ENCODE results near the gene SUB1.
"Not testable (repeated sequence)": the region's sequence is repeated elsewhere in the genome, so short reads cannot be mapped to it uniquely, and the experiment has no call there.

Gene SUB1

GRCh38 chr5:32554181-32554780, 31.1 kb upstream of the SUB1 start:
- H3K4me3 Mint-ChIP-seq; DNase-seq (ENCODE audit: low spot score in 2 of 2); H3K27me3 Mint-ChIP-seq; H3K36me3 Mint-ChIP-seq; ATAC-seq (ENCODE audit: low read depth); H3K9me3 Mint-ChIP-seq: not testable (repeated sequence)
- Mint-ChIP-seq H3K27ac (peak overlapping the region; percentile 33), H3K4me1 (peaks cover 16% of the 10 kb centered on the region)

DNA sequence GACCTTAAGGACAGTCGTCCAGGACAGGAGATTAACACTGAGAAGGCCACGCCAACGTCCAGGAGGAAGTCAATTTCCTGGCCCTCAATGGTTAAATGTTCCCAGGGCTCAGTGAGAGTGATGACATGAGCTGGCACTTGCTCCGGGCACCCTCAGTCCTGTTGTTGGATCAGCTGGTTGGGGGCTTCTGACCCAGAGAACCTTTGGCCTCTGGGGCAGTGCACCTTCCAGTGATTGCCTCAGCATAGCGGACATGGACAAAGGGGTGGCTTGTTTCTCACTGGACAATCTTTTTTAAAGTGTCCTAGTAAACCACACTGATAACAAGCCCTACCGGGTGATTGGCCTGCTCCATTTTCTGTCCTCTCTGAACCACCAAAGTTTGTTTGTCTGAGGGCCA, 28.8 kb upstream of the SUB1 start:
- not testable (repeated sequence) for DNase-seq (ENCODE audit: low spot score in 2 of 2); H3K9me3 Mint-ChIP-seq; ATAC-seq (ENCODE audit: low read depth); H3K36me3 Mint-ChIP-seq; H3K4me3 Mint-ChIP-seq; H3K27ac Mint-ChIP-seq; H3K27me3 Mint-ChIP-seq
- H3K4me1 Mint-ChIP-seq, result peaks cover 14% of the 10 kb centered on the region

GRCh38 chr5:32559411-32559810, 25.9 kb upstream of the SUB1 start:
- Mint-ChIP-seq H3K36me3 (no peaks in the 10 kb centered on the region), H3K4me1 (peaks cover 6% of the 10 kb centered on the region), H3K4me3 (no peak overlapping the region), H3K9me3 (no peaks in the 10 kb centered on the region), H3K27ac (no peak overlapping the region), H3K27me3 (no peaks in the 10 kb centered on the region)
- ATAC-seq (ENCODE audit: low read depth), result no peak
- no peak for DNase-seq (ENCODE audit: low spot score in 2 of 2)

DNA sequence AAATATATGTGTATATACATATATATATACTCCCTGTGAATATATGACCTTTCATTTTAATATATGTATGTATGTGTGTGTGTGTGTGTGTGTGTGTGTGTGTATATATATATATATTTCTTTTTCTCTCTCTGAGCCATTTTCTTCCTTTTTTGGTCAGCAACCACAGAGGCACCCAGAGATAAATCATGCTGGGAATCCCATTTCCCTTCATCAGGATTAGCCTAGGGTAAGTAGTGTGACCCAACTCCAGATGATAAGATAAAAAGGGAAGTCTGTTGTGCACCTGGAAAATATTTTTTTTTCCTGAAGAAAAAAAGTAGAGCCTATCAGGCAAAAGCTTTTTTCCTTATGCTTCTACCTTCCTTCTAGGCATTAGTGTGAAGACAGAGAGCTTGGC, 25.4 kb upstream of the SUB1 start:
- H3K27ac Mint-ChIP-seq, result no peak overlapping the region
- ATAC-seq (ENCODE audit: low read depth), result no peak
- H3K4me1 Mint-ChIP-seq, result peaks cover 9% of the 10 kb centered on the region
- no peaks in the 10 kb centered on the region for H3K9me3 Mint-ChIP-seq
- no peaks in the 10 kb centered on the region for H3K36me3 Mint-ChIP-seq
- no peak for DNase-seq (ENCODE audit: low spot score in 2 of 2)
- H3K4me3 Mint-ChIP-seq, result no peak overlapping the region
- no peaks in the 10 kb centered on the region for H3K27me3 Mint-ChIP-seq

DNA sequence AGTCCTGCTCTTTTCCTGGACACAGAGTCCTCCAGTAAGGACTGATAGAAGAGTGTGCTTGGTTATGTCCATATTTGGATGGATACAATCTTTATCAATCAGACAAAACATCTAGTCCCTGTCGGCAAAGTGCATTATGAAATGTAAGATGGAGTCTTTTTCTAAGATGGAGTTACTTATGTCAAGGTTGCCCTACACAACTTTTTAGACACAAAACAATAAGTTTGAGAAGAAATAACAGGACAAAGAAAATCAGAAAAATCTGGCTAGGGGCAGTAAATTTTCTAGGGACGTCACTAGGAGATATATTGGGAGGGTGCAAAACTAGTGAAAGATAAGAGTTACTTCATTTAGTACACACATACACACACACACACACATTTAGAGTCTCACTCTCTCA, 23.3 kb upstream of the SUB1 start:
- no peaks in the 10 kb centered on the region for H3K27me3 Mint-ChIP-seq
- DNase-seq (ENCODE audit: low spot score in 2 of 2), result no peak
- H3K4me3 Mint-ChIP-seq, result no peak overlapping the region
- no peak for ATAC-seq (ENCODE audit: low read depth)
- H3K4me1 Mint-ChIP-seq, result peaks cover 11% of the 10 kb centered on the region
- peaks cover 1% of the 10 kb centered on the region for H3K9me3 Mint-ChIP-seq
- H3K27ac Mint-ChIP-seq, result no peak overlapping the region
- H3K36me3 Mint-ChIP-seq, result peaks cover 3% of the 10 kb centered on the region

- Mint-ChIP-seq H3K4me3 (no peak overlapping the region), H3K27me3 (no peaks in the 10 kb centered on the region)
Measured at GRCh38 chr5:32562843-32563242, 22.5 kb upstream of the SUB1 start.

DNA sequence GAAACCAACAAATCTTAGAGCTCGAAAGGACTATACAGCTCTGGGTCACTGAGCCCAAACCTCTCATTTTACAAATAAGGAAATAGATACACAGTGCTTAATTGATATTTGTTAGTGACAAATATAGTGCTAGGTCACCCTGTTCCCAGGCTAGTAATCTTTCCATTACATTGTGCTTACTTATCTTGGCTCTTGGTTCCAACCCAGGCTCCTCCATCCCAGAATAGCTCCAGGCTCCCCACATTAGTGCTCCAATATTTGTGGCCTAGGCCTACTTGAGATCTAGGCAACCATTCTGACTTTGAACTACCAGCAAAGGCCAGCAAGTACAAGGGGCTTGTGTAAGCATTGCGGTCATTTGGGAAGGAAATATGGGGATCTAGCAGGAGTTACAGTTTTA, 21.7 kb upstream of the SUB1 start:
- H3K27ac Mint-ChIP-seq, result no peak overlapping the region

More at GRCh38 chr5:32562843-32563242, 22.5 kb upstream of the SUB1 start:
- Mint-ChIP-seq H3K27ac (no peak overlapping the region), H3K4me1 (peaks cover 11% of the 10 kb centered on the region), H3K36me3 (peaks cover 3% of the 10 kb centered on the region), H3K9me3 (peaks cover 1% of the 10 kb centered on the region)
- ATAC-seq (ENCODE audit: low read depth), result no peak
- no peak for DNase-seq (ENCODE audit: low spot score in 2 of 2)

DNA sequence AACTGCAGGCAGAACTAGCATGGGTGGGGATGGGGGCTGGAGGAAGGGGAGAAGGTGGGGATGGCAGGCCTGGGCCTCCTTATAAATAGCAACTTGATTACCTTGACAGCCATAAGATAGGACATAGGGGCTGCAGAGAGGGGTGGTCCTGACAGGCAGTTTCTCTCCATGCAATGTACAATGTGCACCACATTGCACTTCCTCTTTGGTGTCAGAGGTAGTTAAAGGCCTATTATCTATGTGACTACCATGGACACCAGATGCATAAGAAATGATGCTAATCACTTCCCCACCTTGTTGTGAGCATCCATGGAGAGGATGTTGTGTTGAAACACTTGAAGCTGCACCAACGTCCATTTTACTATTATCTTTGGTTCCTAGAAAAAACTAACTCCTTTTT, 20.2 kb upstream of the SUB1 start:
- peaks cover 3% of the 10 kb centered on the region for H3K36me3 Mint-ChIP-seq
- H3K4me1 Mint-ChIP-seq, result peaks cover 11% of the 10 kb centered on the region
- ATAC-seq (ENCODE audit: low read depth) (no peak), DNase-seq (ENCODE audit: low spot score in 2 of 2) (no peak)
- peak overlapping the region; percentile 41 for H3K27ac Mint-ChIP-seq
- no peaks in the 10 kb centered on the region for H3K27me3 Mint-ChIP-seq
- H3K4me3 Mint-ChIP-seq, result no peak overlapping the region
- peaks cover 1% of the 10 kb centered on the region for H3K9me3 Mint-ChIP-seq

More for the DNA sequence above, 21.7 kb upstream of the SUB1 start:
- Mint-ChIP-seq H3K4me3 (no peak overlapping the region), H3K36me3 (peaks cover 3% of the 10 kb centered on the region), H3K4me1 (peaks cover 11% of the 10 kb centered on the region), H3K9me3 (peaks cover 1% of the 10 kb centered on the region), H3K27me3 (no peaks in the 10 kb centered on the region)
- DNase-seq (ENCODE audit: low spot score in 2 of 2) (no peak), ATAC-seq (ENCODE audit: low read depth) (no peak)

DNA sequence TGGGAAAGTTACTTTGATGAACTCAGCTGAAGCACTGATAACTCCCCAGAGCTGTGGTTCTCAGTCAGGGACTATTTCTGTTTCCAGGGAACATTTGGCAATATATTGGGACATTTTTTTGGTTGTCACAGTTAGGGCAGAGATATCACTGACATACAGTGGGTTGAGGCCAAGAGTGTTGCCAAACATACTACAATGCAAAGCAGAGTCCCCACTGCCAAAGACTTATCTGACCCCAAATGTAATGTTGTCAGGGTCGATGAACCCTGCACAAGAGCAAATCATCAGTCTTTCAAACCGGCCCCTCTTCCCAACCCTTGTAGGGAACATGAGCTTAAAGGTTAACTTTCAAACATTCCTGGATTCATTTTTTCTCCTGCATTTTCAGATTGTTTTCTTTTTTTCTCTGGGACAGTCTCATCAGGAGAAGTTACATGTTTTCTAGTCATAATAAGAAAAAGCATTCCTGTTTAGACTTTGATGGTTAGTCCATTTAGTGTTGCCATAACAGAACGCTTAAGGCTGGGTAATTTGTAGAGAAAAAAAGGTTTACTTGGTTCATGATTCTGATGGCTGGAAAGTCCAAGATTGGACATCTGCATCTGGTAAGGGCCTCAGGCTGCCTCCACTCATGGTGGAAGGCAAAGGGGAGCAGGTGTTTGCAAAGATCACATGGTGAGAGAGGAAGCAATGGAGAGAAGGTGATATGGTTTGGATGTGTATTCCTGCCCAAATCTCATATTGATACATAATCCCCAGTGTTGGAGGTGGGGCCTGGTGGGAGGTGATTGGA, 18.8 kb upstream of the SUB1 start:
- no peak overlapping the region for H3K27ac Mint-ChIP-seq

DNA sequence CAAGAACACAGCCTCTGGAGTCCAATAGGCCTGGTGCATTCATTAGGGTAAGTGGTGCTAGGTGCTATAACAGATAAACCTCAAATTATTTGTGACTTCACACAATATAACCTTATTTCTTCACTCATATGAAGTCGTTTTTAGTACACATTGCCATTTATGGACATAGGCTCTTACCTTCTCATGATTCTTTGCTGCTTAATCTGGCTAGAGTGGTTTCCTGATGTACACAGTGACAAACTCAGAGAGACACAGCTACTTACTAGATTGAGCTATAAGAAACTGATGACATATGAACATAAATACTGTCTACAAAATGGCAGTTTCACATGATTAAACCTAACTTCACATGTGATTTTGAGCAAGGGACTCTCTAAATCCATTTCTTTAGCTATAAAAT, 14.2 kb upstream of the SUB1 start:
- H3K9me3 Mint-ChIP-seq, result peaks cover 1% of the 10 kb centered on the region
- ATAC-seq (ENCODE audit: low read depth) (no peak), DNase-seq (ENCODE audit: low spot score in 2 of 2) (no peak)
- peaks cover 5% of the 10 kb centered on the region for H3K4me1 Mint-ChIP-seq
- no peak overlapping the region for H3K27ac Mint-ChIP-seq
- H3K4me3 Mint-ChIP-seq, result no peak overlapping the region
- peaks cover 1% of the 10 kb centered on the region for H3K36me3 Mint-ChIP-seq
- no peaks in the 10 kb centered on the region for H3K27me3 Mint-ChIP-seq

More for the DNA sequence above, 18.8 kb upstream of the SUB1 start:
- peaks cover 3% of the 10 kb centered on the region for H3K36me3 Mint-ChIP-seq
- no peak overlapping the region for H3K4me3 Mint-ChIP-seq
- H3K27me3 Mint-ChIP-seq, result no peaks in the 10 kb centered on the region
- peaks cover 11% of the 10 kb centered on the region for H3K4me1 Mint-ChIP-seq
- no peak for DNase-seq (ENCODE audit: low spot score in 2 of 2)
- no peak for ATAC-seq (ENCODE audit: low read depth)
- peaks cover 1% of the 10 kb centered on the region for H3K9me3 Mint-ChIP-seq

GRCh38 chr5:32572778-32573480, 12.4 kb upstream of the SUB1 start:
- Mint-ChIP-seq H3K27me3 (no peaks in the 10 kb centered on the region), H3K27ac (peak overlapping the region; percentile 67), H3K36me3 (no peaks in the 10 kb centered on the region)

GRCh38 chr5:32573481-32573854, 11.9 kb upstream of the SUB1 start:
- H3K9me3 Mint-ChIP-seq; ATAC-seq (ENCODE audit: low read depth); H3K36me3 Mint-ChIP-seq; H3K27me3 Mint-ChIP-seq; H3K4me1 Mint-ChIP-seq; DNase-seq (ENCODE audit: low spot score in 2 of 2): not testable (repeated sequence)
- Mint-ChIP-seq H3K27ac (peak overlapping the region; percentile 67), H3K4me3 (peak overlapping the region; percentile 64)

More at GRCh38 chr5:32572778-32573480, 12.4 kb upstream of the SUB1 start:
- DNase-seq (ENCODE audit: low spot score in 2 of 2), result no peak
- peak overlapping the region; percentile 64 for H3K4me3 Mint-ChIP-seq
- H3K4me1 Mint-ChIP-seq, result peaks cover 5% of the 10 kb centered on the region
- ATAC-seq (ENCODE audit: low read depth), result peak; percentile 89
- no peaks in the 10 kb centered on the region for H3K9me3 Mint-ChIP-seq

- Mint-ChIP-seq H3K4me1 (peaks cover 7% of the 10 kb centered on the region), H3K4me3 (no peak overlapping the region), H3K27ac (no peak overlapping the region), H3K9me3 (no peaks in the 10 kb centered on the region), H3K27me3 (no peaks in the 10 kb centered on the region), H3K36me3 (no peaks in the 10 kb centered on the region)
- DNase-seq (ENCODE audit: low spot score in 2 of 2), result no peak
- no peak for ATAC-seq (ENCODE audit: low read depth)
Measured at GRCh38 chr5:32574540-32575175, 10.7 kb upstream of the SUB1 start.

DNA sequence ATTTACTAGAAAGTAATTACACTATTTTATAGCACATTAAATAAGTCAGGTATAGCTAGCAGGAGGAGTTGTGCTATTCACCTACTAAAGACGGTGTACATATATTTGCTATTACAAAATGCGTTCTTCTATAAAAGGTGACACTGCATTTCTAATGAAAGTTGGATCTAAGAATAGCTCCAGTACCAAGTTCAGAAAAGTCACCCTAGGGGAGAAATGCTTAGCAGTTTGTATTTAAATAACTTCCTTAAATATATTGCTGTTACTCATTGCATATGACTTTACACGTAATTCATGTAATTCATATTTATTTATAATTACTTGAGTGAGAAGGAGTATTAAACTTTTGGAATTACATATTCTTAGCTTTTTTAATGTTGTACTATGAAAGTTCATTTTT, 7.0 kb upstream of the SUB1 start:
- DNase-seq (ENCODE audit: low spot score in 2 of 2) (no peak), ATAC-seq (ENCODE audit: low read depth) (no peak)
- no peak overlapping the region for H3K27ac Mint-ChIP-seq
- no peaks in the 10 kb centered on the region for H3K9me3 Mint-ChIP-seq
- H3K4me3 Mint-ChIP-seq, result no peak overlapping the region
- no peaks in the 10 kb centered on the region for H3K36me3 Mint-ChIP-seq
- H3K4me1 Mint-ChIP-seq, result peaks cover 28% of the 10 kb centered on the region
- H3K27me3 Mint-ChIP-seq, result no peaks in the 10 kb centered on the region
